Karpas-422 (cell line): Measurements from ENCODE around the gene HSPA1L. TPM values are rescaled to one million over a fixed set of nuclear protein-coding genes. Genes with fewer than 3 reads are reported as not detected.
A peak's percentile ranks its signal among the peaks of the same experiment; 100 is the strongest.

Experiments
- DNase-seq: peaks from one replicate; pipeline ENCODE4 v3.0.0-alpha.2; 2015
- H2AFZ ChIP-seq: fragments of 200-600 bp; sonication (generic); 2 replicates; pipeline ENCODE4 v1.6.1; 2014; ENCODE audit warnings: antibody characterized with exemption, low read length, mixed read lengths
- H3K27ac ChIP-seq: fragments of 200-600 bp; sonication (generic); 2 replicates; pipeline ENCODE4 v1.5.1; 2014; ENCODE audit warnings: mild to moderate bottlenecking, low read length, moderate library complexity
- H3K27me3 ChIP-seq: fragments of 200-600 bp; sonication (generic); 2 replicates; pipeline ENCODE4 v1.6.1; 2014; ENCODE audit warnings: low read length, mixed read lengths
- H3K36me3 ChIP-seq: fragments of 200-600 bp; sonication (generic); 2 replicates; pipeline ENCODE4 v1.6.1; 2014; ENCODE audit warnings: low read length, mixed read lengths; ENCODE audit not compliant: insufficient read depth
- H3K4me1 ChIP-seq: fragments of 200-600 bp; sonication (generic); 2 replicates; pipeline ENCODE4 v1.6.1; 2014; ENCODE audit warnings: mild to moderate bottlenecking, low read length, mixed read lengths
- H3K4me2 ChIP-seq: fragments of 200-600 bp; sonication (generic); 2 replicates; pipeline ENCODE4 v1.6.1; 2014; ENCODE audit warnings: low read length, low read depth, mild to moderate bottlenecking; ENCODE audit not compliant: poor library complexity, severe bottlenecking
- H3K4me3 ChIP-seq: fragments of 200-600 bp; sonication (generic); 2 replicates; pipeline ENCODE4 v1.5.1; 2014; ENCODE audit warnings: mild to moderate bottlenecking, antibody characterized with exemption, low read length, mixed read lengths
- H3K79me2 ChIP-seq: fragments of 200-600 bp; sonication (generic); 2 replicates; pipeline ENCODE4 v1.6.1; 2014; ENCODE audit warnings: mild to moderate bottlenecking, low read length, mixed read lengths
- H3K9ac ChIP-seq: fragments of 200-600 bp; sonication (generic); 2 replicates; pipeline ENCODE4 v1.6.0; 2014; ENCODE audit warnings: low read length
- H3K9me2 ChIP-seq: fragments of 200-600 bp; sonication (generic), shearing (Covaris generic); replicated peaks from 2 replicates; pipeline ENCODE4 v1.6.0; 2014; ENCODE audit warnings: mild to moderate bottlenecking, low read length, moderate library complexity; ENCODE audit not compliant: insufficient read depth
- H3K9me3 ChIP-seq: fragments of 300-700, 200-600 bp; sonication (generic); 2 replicates; pipeline ENCODE4 v1.6.1; 2014; ENCODE audit warnings: low read length, mixed read lengths
- H4K20me1 ChIP-seq: fragments of 200-600 bp; sonication (generic); 2 replicates; pipeline ENCODE4 v1.6.1; 2014; ENCODE audit warnings: mild to moderate bottlenecking, antibody characterized with exemption, low read length, low read depth; ENCODE audit not compliant: insufficient read depth
- total RNA-seq: library from RNA; depleted of rRNA; stranded (reverse); fragments of >200 nt; shearing (Covaris generic); gene quantifications from 2 replicates; pipeline ENCODE4 v1.2.3, GENCODE V29; 2014; ENCODE audit warnings: low replicate concordance

HSPA1L gene
- total RNA-seq, 1 experiment from 2014 or later = not detected

DNA sequence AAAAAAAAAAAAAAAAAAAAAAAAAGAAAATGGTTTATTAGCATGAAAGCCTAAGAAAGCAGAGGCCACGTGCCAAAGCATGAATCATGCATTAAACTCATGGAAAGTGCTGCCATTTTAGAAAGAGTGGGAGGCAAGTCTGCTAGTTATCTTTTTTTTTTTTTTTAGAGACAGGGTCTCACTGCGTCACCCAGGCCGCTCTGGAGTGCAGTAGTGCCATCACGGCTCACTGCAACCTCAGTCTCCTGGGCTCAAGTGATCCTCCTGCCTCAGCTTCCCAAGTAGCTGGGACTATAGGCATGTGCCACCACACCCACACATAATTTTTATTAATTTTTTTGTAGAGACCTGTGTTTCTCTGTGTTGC lies 43.1 kb downstream of the HSPA1L start:
- DNase-seq = no peak
- no peaks in the 10 kb centered on the region for H4K20me1 ChIP-seq
- H2AFZ ChIP-seq = no peak overlapping the region
- H3K79me2 ChIP-seq = no peaks in the 10 kb centered on the region
- H3K9ac ChIP-seq = no peak overlapping the region
- H3K9me2 ChIP-seq = no peaks in the 10 kb centered on the region
- peaks cover 3% of the 10 kb centered on the region for H3K4me1 ChIP-seq
- no peak overlapping the region for H3K4me3 ChIP-seq
- H3K36me3 ChIP-seq = no peaks in the 10 kb centered on the region
- no peaks in the 10 kb centered on the region for H3K27me3 ChIP-seq
- no peak overlapping the region for H3K4me2 ChIP-seq
- no peaks in the 10 kb centered on the region for H3K9me3 ChIP-seq
- H3K27ac ChIP-seq = no peak overlapping the region

DNA sequence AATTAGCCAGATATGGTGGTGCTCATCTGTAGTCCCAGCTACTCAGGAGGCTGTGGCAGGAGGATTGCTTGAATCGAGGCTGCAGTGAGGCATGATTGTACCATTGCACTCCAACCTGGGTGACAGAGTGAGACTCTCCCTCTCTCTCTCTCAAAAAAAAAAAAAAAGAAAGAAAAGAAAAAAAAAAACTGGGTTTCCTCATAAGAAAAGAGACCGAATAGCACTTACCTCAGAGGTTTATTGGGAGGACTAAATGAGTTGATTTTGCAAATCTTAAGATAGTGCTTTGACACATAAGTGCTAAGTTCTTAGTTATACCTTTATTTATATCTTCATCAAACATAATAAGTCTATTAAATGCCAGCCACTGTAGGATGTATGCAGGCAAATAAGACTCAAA lies 44.2 kb downstream of the HSPA1L start:
- no peak overlapping the region for H3K4me2 ChIP-seq

DNA sequence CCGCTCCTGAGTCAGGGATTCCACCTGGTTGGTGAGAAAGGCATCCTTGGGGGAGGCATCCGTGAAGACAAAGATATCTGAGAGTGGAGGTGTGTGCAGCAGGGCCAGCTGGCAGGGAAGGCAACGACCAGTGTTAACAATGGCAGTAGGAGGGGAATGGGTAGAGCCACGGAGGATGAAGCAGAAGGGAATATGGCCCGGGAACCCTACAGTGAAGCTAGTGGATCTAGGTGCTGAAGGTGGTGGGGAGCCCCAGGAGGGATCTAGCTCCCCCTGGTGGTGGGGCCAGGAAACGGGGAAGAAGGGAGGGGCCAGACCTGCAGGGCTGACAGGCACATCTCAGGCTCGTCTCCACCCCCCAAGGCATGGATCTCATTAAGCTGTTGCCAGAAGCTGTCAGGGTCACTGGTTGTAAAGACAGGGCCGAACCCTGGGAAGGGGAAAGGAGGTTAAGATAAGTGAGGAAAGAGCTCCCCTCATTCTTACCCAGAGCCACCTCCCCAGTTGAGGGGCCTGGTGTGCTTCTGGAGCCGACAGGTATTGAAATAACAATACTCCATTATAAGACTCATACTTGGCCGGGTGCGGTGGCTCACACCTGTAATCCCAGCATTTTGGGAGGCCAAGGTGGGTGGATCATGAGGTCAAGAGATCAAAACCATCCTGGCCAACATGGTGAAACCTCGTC lies 45.3 kb downstream of the HSPA1L start:
- no peak overlapping the region for H3K9ac ChIP-seq
- no peaks in the 10 kb centered on the region for H3K27me3 ChIP-seq
- no peak overlapping the region for H3K27ac ChIP-seq
- no peaks in the 10 kb centered on the region for H3K79me2 ChIP-seq
- no peaks in the 10 kb centered on the region for H3K36me3 ChIP-seq
- no peaks in the 10 kb centered on the region for H4K20me1 ChIP-seq
- no peak overlapping the region for H3K4me3 ChIP-seq
- H2AFZ ChIP-seq = 0 out of 2 replicates have a peak overlapping the region, but pooled peaks have one; percentile 55
- H3K4me1 ChIP-seq = no peaks in the 10 kb centered on the region
- H3K9me3 ChIP-seq = no peaks in the 10 kb centered on the region
- no peaks in the 10 kb centered on the region for H3K9me2 ChIP-seq
- DNase-seq = peak; percentile 96
- H3K4me2 ChIP-seq = no peak overlapping the region

More for the DNA sequence above, 44.2 kb downstream of the HSPA1L start:
- no peaks in the 10 kb centered on the region for H3K4me1 ChIP-seq
- no peak overlapping the region for H3K27ac ChIP-seq
- no peaks in the 10 kb centered on the region for H3K9me3 ChIP-seq
- no peaks in the 10 kb centered on the region for H3K36me3 ChIP-seq
- H3K9me2 ChIP-seq = no peaks in the 10 kb centered on the region
- no peak overlapping the region for H3K9ac ChIP-seq
- no peak overlapping the region for H2AFZ ChIP-seq
- DNase-seq = no peak
- H4K20me1 ChIP-seq = no peaks in the 10 kb centered on the region
- H3K4me3 ChIP-seq = no peak overlapping the region
- H3K27me3 ChIP-seq = no peaks in the 10 kb centered on the region
- no peaks in the 10 kb centered on the region for H3K79me2 ChIP-seq

GRCh38 chr6:31768363-31769257 lies 46.5 kb downstream of the HSPA1L start:
- DNase-seq = no peak
- no peak overlapping the region for H2AFZ ChIP-seq
- no peaks in the 10 kb centered on the region for H3K4me1 ChIP-seq
- H3K9me3 ChIP-seq = no peaks in the 10 kb centered on the region
- no peaks in the 10 kb centered on the region for H3K9me2 ChIP-seq
- H3K27me3 ChIP-seq = no peaks in the 10 kb centered on the region
- no peak overlapping the region for H3K4me2 ChIP-seq
- H3K36me3 ChIP-seq = 0 out of 2 replicates have a peak, but pooled peaks cover 4% of the 10 kb centered on the region
- no peaks in the 10 kb centered on the region for H4K20me1 ChIP-seq
- no peak overlapping the region for H3K27ac ChIP-seq
- H3K4me3 ChIP-seq = no peak overlapping the region
- no peak overlapping the region for H3K9ac ChIP-seq
- no peaks in the 10 kb centered on the region for H3K79me2 ChIP-seq

GRCh38 chr6:31767096-31767645 lies 47.9 kb downstream of the HSPA1L start:
- H3K4me2 ChIP-seq = no peak overlapping the region
- no peak overlapping the region for H2AFZ ChIP-seq
- 0 out of 2 replicates have a peak, but pooled peaks cover 7% of the 10 kb centered on the region for H3K36me3 ChIP-seq
- no peaks in the 10 kb centered on the region for H3K9me3 ChIP-seq
- H3K27ac ChIP-seq = no peak overlapping the region
- H3K79me2 ChIP-seq = no peaks in the 10 kb centered on the region
- H3K4me1 ChIP-seq = no peaks in the 10 kb centered on the region
- no peak overlapping the region for H3K9ac ChIP-seq
- no peaks in the 10 kb centered on the region for H3K9me2 ChIP-seq
- H4K20me1 ChIP-seq = no peaks in the 10 kb centered on the region
- H3K4me3 ChIP-seq = no peak overlapping the region
- no peak for DNase-seq
- no peaks in the 10 kb centered on the region for H3K27me3 ChIP-seq

- Histone ChIP-seq H4K20me1 (no peaks in the 10 kb centered on the region), H3K9ac (no peak overlapping the region), H3K4me1 (no peaks in the 10 kb centered on the region), H3K27me3 (no peaks in the 10 kb centered on the region), H3K4me3 (no peak overlapping the region), H3K27ac (no peak overlapping the region), H3K79me2 (no peaks in the 10 kb centered on the region), H3K9me2 (no peaks in the 10 kb centered on the region), H3K9me3 (no peaks in the 10 kb centered on the region), H3K36me3 (0 out of 2 replicates have a peak, but pooled peaks cover 7% of the 10 kb centered on the region), H3K4me2 (no peak overlapping the region), H2AFZ (no peak overlapping the region)
- DNase-seq = no peak
These were observed 48.9 kb downstream of the HSPA1L start for GRCh38 chr6:31765910-31766794.

- H3K4me2 ChIP-seq = no peak overlapping the region
- H3K9me2 ChIP-seq = no peaks in the 10 kb centered on the region
- H4K20me1 ChIP-seq = no peaks in the 10 kb centered on the region
- no peak for DNase-seq
- H3K79me2 ChIP-seq = no peaks in the 10 kb centered on the region
- H3K27me3 ChIP-seq = no peaks in the 10 kb centered on the region
- no peak overlapping the region for H2AFZ ChIP-seq
- H3K4me3 ChIP-seq = no peak overlapping the region
- 0 out of 2 replicates have a peak, but pooled peaks cover 7% of the 10 kb centered on the region for H3K36me3 ChIP-seq
- no peaks in the 10 kb centered on the region for H3K9me3 ChIP-seq
- H3K4me1 ChIP-seq = no peaks in the 10 kb centered on the region
- no peak overlapping the region for H3K9ac ChIP-seq
- no peak overlapping the region for H3K27ac ChIP-seq
These were observed 49.5 kb downstream of the HSPA1L start for GRCh38 chr6:31765559-31765909.
